PFSK-1 (cell line): ENCODE results near the gene PAF1.

ENCODE experiments used
- FOXP2 ChIP-seq: optimal IDR thresholded peaks from 2 replicates; pipeline ENCODE3; 2011; ENCODE audit warnings: borderline replicate concordance, control low read depth, inconsistent platforms; ENCODE audit not compliant: insufficient read depth; ENCODE audit errors: extremely low read length, extremely low read depth
- POLR2AphosphoS5 ChIP-seq: IDR thresholded peaks from 2 replicates; pipeline ENCODE4 v1.6.1; 2012; ENCODE audit warnings: low read depth, mild to moderate bottlenecking, control low read depth, low read length, moderate library complexity
- TF ChIP-seq, protein P1 (sequence below), 2 experiments: IDR thresholded peaks; 2 replicates each; pipeline versions ENCODE4 v1.6.1 to v1.8.0; 2011 to 2012; ENCODE audit warnings: low read depth in 2 of 2, low read length in 2 of 2, control low read depth in 1 of 2, inconsistent platforms in 1 of 2, mild to moderate bottlenecking in 1 of 2, moderate library complexity in 1 of 2; ENCODE audit not compliant: insufficient read depth in 1 of 2

DNA sequence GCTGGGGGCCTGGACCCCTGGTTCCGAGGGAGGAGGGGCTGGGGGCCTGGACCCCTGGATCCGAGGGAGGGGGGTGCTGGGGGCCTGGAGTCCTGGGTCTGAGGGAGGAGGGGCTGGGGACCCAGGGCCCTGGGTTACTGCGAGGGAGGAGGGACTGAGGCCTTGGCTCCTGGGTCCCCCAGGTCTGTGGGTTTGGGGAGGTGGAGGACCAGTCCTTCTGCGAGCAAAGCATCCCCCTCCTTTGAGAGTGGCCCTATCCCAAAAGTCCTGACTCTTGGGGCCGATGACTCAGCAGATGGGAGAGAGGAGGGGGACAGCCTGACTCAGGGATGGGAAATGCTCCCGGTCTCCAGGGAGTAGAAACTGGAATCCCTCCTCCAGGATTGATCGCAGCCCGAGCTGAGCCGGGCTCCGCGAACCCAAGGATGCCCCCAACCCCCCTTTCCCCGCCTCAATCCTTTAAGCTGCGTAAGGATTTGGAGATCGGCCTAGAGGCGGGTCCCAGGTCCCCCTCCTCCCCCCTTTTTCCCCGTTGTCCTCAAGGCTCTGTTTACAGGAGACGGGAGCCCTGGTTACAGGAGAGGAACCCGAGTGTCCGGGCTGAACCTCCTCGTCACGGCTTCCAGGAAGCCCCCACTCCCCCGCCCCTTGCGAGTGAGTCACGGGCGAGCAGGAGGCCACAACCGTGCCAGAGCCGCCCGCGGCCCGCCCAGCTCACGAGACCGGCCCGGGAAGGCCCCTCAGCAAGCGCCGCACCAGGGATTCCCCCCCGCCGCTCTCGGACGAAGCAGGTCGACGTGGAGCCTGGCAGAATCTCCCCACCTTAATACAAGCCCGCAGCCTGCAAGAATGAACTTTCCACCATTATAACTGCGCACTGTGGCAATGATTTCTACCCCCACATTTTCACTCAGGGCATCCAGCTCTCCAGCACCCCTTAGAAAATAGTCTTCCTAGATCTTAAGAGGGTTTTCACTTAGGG lies 12.7 kb upstream of the PAF1 start:
- TF ChIP-seq, protein P1, sequence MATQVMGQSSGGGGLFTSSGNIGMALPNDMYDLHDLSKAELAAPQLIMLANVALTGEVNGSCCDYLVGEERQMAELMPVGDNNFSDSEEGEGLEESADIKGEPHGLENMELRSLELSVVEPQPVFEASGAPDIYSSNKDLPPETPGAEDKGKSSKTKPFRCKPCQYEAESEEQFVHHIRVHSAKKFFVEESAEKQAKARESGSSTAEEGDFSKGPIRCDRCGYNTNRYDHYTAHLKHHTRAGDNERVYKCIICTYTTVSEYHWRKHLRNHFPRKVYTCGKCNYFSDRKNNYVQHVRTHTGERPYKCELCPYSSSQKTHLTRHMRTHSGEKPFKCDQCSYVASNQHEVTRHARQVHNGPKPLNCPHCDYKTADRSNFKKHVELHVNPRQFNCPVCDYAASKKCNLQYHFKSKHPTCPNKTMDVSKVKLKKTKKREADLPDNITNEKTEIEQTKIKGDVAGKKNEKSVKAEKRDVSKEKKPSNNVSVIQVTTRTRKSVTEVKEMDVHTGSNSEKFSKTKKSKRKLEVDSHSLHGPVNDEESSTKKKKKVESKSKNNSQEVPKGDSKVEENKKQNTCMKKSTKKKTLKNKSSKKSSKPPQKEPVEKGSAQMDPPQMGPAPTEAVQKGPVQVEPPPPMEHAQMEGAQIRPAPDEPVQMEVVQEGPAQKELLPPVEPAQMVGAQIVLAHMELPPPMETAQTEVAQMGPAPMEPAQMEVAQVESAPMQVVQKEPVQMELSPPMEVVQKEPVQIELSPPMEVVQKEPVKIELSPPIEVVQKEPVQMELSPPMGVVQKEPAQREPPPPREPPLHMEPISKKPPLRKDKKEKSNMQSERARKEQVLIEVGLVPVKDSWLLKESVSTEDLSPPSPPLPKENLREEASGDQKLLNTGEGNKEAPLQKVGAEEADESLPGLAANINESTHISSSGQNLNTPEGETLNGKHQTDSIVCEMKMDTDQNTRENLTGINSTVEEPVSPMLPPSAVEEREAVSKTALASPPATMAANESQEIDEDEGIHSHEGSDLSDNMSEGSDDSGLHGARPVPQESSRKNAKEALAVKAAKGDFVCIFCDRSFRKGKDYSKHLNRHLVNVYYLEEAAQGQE (IDR thresholded peaks at IDR 0.05; ENCODE audit: insufficient read depth in 1 of 2, low read depth in 2 of 2, low read length in 2 of 2): no peak
- TF ChIP-seq FOXP2 (peak; percentile 87), POLR2AphosphoS5 (no peak)
